Tibial nerve (tissue), 3 donors: ENCODE results near the gene SRSF7.

ENCODE experiments used
- POLR2A ChIP-seq, 2 donors: fragments of 450-650 bp; IDR thresholded peaks; one replicate each; pipeline ENCODE4 v1.6.1; 2017; ENCODE audit warnings: antibody characterized with exemption in 2 of 2, mild to moderate bottlenecking in 2 of 2, moderate library complexity in 2 of 2
- TF ChIP-seq, protein P1 (sequence below), 5 experiments: fragments of 200-600 bp in 3 of 5; fragments of 450-650 bp in 2 of 5; sonication (generic) in 3 of 5; IDR thresholded peaks; one replicate each; pipeline ENCODE4 v1.5.1; 2016 to 2019; ENCODE audit warnings: antibody characterized with exemption in 5 of 5, mild to moderate bottlenecking in 3 of 5, moderate library complexity in 2 of 5

DNA sequence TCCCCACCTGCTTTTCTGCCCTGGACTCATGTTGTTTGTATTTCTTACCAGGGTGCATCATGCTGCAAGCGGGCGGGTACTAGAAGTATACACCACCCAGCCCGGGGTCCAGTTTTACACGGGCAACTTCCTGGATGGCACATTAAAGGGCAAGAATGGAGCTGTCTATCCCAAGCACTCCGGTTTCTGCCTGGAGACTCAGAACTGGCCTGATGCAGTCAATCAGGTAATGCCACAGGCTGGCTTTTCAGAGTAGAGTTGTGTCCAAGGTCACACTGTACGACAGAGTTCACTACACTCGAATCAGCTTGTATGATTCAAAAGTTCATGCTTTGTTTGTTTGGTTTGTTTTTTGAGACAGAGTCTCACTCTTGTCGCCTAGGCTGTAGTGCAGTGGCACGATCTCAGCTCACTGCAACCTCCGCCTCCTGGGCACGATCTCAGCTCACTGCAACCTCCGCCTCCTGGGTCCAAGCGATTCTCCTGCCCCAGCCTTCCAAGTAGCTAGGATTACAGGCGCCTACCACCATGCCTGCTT, 19.4 kb downstream of the SRSF7 start:
- TF ChIP-seq, protein P1, sequence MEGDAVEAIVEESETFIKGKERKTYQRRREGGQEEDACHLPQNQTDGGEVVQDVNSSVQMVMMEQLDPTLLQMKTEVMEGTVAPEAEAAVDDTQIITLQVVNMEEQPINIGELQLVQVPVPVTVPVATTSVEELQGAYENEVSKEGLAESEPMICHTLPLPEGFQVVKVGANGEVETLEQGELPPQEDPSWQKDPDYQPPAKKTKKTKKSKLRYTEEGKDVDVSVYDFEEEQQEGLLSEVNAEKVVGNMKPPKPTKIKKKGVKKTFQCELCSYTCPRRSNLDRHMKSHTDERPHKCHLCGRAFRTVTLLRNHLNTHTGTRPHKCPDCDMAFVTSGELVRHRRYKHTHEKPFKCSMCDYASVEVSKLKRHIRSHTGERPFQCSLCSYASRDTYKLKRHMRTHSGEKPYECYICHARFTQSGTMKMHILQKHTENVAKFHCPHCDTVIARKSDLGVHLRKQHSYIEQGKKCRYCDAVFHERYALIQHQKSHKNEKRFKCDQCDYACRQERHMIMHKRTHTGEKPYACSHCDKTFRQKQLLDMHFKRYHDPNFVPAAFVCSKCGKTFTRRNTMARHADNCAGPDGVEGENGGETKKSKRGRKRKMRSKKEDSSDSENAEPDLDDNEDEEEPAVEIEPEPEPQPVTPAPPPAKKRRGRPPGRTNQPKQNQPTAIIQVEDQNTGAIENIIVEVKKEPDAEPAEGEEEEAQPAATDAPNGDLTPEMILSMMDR (IDR thresholded peaks at IDR 0.05) = no peak
- no peak for TF ChIP-seq POLR2A (IDR thresholded peaks at IDR 0.05)
